GM21717 (cell line): ENCODE results near the gene LMBRD1.
"Not testable (repeated sequence)": the region's sequence is repeated elsewhere in the genome, so short reads cannot be mapped to it uniquely, and the experiment has no call there.

Experiments used
- ATAC-seq: cut with Tn5 transposase; IDR thresholded peaks from one replicate; pipeline ENCODE4 v1.9.1; 2021; ENCODE audit warnings: mild to moderate bottlenecking, moderate library complexity; ENCODE audit not compliant: unreplicated experiment

The LMBRD1 gene

DNA sequence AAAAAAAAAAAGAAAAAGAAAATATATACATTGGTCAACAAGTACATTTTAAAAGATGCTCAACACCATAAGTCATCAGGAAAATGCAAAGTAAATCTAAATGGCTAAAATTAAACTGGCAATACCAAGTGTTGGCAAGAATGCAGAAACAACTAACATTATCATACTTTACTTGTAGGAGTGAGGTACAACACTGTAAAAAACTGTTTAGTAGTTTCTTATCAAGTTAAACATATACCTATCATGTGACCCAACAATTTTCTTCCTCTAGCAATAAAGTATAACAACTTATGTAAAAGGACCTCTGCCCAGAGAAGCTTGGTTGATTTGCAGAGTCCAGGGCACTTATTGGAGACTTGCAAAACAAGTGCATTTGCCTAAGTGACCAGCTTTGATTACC, 40.4 kb downstream of the LMBRD1 start:
- ATAC-seq, result no peak

DNA sequence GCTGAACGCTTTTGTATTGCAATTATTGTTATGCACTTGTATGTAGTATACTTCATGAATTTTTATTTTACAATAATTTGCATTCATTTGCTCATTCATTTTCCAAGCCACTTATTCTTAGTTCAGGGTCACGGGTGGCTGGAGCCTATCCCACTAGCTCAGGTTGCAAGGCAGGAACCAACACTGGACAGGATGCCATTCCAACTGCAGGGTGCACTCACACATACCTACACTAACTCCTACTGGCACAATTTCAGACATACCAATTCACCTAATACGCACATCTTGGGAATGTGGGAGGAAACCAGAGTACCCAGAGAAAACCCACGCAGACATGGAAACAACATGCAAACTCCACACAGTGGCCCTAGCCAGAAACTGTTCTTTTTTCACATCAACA, 61.8 kb downstream of the LMBRD1 start:
- ATAC-seq, result no peak

DNA sequence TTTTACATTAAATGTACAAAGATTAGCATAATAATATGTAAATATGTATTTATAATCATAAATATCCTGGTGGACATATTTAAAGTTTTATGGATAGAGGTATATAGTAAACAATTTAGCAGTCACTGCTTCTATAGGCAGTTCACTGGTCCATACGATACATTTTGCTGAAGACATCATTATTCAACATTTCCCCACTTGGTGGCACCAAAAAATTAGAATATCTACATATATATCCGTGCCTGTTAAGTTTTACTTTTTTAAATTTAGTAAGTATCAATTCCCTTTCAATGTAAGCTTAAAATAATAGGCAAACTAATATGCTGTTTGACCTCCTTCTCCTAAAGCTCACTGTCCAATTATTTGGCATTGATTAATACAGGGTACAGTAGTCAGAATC, 64.2 kb downstream of the LMBRD1 start:
- peak; percentile 78 for ATAC-seq

DNA sequence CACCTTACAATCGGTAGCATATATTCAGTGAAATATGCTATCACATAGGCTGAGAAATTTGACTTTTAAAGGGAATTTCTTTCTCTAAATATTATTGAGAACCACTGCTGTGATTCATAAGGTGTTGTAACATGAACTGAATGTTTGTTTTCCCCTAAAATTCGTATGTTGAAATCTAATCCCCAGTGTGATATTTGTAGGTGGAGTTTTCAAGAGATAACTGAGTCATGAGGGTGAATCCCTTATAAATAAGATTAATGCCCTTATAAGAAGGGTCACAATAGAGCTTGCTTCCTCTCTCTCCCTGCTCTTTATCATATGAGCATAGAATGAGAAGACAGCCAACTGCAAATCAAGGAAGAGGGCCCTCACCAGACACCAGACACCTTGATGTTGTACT, 64.8 kb downstream of the LMBRD1 start:
- no peak for ATAC-seq

GRCh38 chr6:69729870-69730449, 66.8 kb downstream of the LMBRD1 start:
- ATAC-seq, result no peak

DNA sequence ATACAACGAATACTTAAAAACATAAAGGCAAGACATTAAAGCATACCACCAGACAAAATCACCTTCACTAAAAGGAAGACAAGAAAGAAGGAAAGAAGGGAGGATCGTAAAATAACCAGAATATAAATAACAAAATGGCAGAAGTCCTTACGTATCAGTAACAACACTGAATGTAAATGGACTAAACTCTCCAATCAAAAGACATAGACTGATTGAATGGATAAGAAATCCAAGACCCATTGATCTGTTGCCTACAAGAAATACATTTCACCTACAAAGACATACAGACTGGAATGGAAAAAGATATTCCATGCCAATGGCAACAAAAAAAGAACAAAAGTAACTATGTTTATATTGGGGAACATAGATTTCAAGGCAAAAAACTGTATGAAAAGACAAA, 74.1 kb downstream of the LMBRD1 start:
- ATAC-seq, result no peak

DNA sequence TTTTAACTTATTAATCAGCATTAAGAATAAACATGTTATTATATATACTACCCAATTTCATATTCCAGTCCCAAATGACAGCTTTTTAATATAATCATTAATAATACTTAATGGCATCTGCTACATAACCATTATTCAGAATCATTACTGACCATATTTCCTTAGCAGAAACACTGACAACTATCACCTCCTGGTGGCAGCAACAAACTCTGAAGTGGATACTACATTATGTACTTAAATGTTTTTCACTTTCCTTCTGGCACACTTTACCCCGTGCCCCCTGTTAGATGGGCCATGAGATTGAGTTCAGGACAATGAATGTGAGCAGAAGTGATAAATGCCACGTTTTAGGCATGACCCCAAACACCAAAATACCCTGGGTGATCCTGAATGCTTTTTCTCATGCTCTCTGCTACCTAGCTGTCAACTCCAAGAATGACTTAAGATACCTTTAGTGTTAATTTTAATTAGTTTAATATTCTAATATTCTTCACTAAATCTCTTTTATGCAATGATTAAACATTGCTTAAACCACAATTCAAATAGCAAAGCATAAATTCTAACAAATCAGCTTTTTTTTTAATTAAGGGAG, 77.1 kb downstream of the LMBRD1 start:
- ATAC-seq, result no peak

DNA sequence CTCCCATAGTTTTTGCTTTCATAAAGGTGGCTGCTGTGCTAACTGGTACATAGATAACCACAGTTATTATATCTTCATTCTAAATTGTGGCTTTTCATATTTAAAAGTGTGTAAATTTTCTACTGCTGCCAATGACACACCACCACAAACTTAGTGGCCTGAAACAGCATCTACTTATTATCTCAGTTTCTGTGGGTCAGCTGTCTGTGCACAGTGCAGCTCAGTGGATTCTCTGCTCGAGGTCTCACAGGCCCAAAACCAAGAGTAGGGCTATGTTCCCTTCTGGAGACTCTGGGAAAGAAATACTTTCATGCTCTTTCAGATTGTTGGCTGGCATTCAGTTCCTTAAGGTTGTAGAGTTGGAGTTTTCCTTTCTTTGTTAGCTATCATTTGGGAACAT, 90.1 kb downstream of the LMBRD1 start:
- no peak for ATAC-seq

- ATAC-seq, result no peak
These were observed 90.9 kb downstream of the LMBRD1 start for GRCh38 chr6:69705954-69706353.

GRCh38 chr6:69704916-69705315, 91.9 kb downstream of the LMBRD1 start:
- no peak for ATAC-seq

DNA sequence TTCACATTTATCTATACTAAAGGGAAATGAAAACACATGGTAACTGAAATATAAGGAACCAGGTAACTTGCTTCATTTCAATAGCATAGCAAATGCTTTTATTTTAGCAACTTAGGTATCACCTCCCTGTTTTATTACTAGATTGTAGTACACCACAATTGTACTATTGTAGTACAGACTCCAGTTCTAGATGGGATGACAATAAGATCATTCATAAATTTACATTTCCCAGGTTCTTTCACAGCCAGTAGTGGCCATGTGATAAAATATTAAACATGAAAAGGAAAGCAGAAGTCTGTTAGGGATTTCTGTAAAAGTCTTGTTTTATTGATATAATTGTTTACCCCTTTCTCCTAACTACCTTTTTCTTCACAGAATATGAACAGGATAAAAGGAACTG, 97.2 kb downstream of the LMBRD1 start:
- ATAC-seq, result no peak

DNA sequence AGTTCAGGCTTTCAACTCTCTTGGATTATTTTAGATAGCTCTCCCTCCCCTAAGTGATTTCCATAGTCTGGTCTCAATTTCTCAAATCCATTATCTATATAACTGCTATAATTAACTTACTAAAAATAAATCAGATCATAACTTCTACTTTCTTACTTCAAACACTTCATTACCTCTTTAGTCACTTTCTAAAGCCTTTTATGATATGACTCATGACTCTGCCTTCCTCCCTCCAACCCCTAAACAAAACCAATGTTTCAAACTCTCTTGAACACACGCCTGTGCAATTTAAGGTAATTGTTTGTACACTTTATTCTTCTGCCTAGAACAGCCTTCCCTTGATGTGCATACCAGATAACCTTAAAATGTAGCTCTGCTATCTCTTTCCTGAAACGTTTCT, 100.5 kb downstream of the LMBRD1 start:
- no peak for ATAC-seq

GRCh38 chr6:69693762-69694161, 103.0 kb downstream of the LMBRD1 start:
- no peak for ATAC-seq

GRCh38 chr6:69690986-69691385, 105.8 kb downstream of the LMBRD1 start:
- ATAC-seq, result no peak

- ATAC-seq, result no peak
These were observed 116.5 kb downstream of the LMBRD1 start for GRCh38 chr6:69680302-69680701.

DNA sequence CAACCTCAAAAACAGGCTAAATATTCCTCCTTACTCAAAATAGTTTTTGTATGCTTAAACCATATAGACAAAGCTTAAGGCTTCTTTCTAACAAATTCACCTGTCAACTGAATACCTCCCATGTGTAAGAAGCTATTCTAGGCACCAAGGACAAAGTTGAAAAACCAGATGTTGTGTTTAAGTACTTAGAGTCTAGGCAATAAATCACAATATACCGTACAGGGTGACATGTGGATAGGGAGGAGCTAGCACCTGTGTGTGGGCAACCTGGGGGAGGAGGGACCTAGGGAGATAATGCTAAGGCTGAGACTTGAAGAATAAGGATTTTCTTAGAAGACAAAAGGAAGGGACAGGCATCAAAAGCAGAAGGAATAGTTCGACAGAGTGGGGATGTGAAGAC, 123.5 kb downstream of the LMBRD1 start:
- no peak for ATAC-seq

- ATAC-seq, result no peak
These were observed 127.9 kb downstream of the LMBRD1 start for GRCh38 chr6:69668916-69669315.

- not testable (repeated sequence) for ATAC-seq
These were observed 130.0 kb downstream of the LMBRD1 start for GRCh38 chr6:69666779-69667178.

- no peak for ATAC-seq
These were observed 131.4 kb downstream of the LMBRD1 start for GRCh38 chr6:69665437-69665836.

DNA sequence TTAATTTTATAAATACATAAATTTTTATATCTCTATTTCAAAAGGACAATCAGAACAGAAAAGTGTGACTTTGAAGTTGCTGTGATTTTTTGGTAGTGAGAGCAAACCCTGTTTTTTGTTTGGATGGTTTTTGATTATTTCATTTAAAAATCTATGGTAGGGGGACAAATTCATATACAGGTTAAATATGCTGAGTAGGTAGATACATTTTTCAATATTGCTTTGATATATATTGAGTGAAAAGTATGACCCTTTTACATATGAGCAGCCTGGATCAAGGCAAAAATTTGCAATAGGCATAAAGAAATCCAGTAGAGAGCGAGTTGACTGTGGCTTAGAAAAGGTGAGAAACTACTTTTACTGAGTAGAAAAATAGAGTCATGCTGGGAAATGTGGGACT, 132.3 kb downstream of the LMBRD1 start:
- ATAC-seq, result no peak

- peak; percentile 59 for ATAC-seq
These were observed 133.6 kb downstream of the LMBRD1 start for GRCh38 chr6:69663215-69663614.

DNA sequence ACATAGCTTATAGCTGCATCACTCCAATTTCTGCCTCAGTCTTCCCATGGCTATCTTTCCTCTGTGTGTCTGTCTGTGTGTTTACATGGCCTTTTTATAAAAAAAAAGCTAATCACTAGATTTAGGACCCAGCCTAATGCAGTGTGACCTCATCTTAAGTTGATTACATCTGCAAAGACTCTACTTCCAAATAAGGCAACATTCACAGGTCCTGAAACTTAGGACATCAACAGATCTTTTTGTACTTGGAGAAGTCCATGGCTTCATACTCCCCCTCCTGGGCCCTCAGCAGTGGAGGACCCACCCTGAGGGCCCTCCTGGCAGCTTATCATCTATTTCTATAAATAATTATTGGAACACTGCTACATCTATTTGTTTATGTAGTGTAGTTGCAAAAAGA, 146.1 kb downstream of the LMBRD1 start:
- ATAC-seq, result no peak

GRCh38 chr6:69647726-69648125, 149.1 kb downstream of the LMBRD1 start:
- ATAC-seq, result no peak
